Caco-2 (cell line): ENCODE data around the gene CCDC188. TPM values are rescaled to one million over a fixed set of nuclear protein-coding genes. Genes with fewer than 3 reads are reported as not detected.

ENCODE experiments used
- BruUV-seq: library from RNA; stranded (reverse); fragments of 400-500 nt; replicated peaks from 2 replicates; lab custom pipeline; 2021; lab: Mats Ljungman, UMichigan
- CTCF ChIA-PET: fragments of 300-600 bp; sonication (Branson Sonifier 250); formaldehyde crosslinking; loops from one replicate; lab custom pipeline; 2022; ENCODE audit warnings: antibody characterized with exemption; lab: Charles Lee
- POLR2A ChIA-PET: fragments of 300-600 bp; sonication (Branson Sonifier 250); formaldehyde crosslinking; loops from one replicate; lab custom pipeline; 2022; ENCODE audit warnings: antibody characterized with exemption; lab: Charles Lee
- DNase-seq, 2 experiments: peaks; one replicate each; pipeline versions ENCODE4 v3.0.0 to v3.0.0-alpha.2; 2020 to 2022
- H3K27me3 ChIP-seq: replicated peaks from 2 replicates; pipeline ENCODE4 v1.6.0; 2011; ENCODE audit warnings: low read length; ENCODE audit not compliant: control insufficient read depth, insufficient read depth
- H3K36me3 ChIP-seq: 2 replicates; pipeline ENCODE4 v1.5.1; 2011; ENCODE audit warnings: low read length; ENCODE audit not compliant: control insufficient read depth, insufficient read depth
- H3K4me1 ChIP-seq: fragments of 250-450 bp; sonication (Bioruptor Pico); 2 replicates; pipeline ENCODE4 v1.5.1; 2020; ENCODE audit warnings: mild to moderate bottlenecking
- H3K4me3 ChIP-seq: 2 replicates; pipeline ENCODE4 v1.5.1; 2011; ENCODE audit warnings: low read depth, mild to moderate bottlenecking, control low read depth, low read length
- H3K9me3 ChIP-seq: fragments of 250-450 bp; sonication (Bioruptor Pico); 2 replicates; pipeline ENCODE4 v1.5.1; 2020; ENCODE audit warnings: mild to moderate bottlenecking, moderate library complexity
- H3K27ac Mint-ChIP-seq: one replicate; pipeline ENCODE4 v1.8.0; 2022; ENCODE audit warnings: mixed read lengths; ENCODE audit not compliant: unreplicated experiment
- H3K27me3 Mint-ChIP-seq: one replicate; pipeline ENCODE4 v1.8.0; 2022; ENCODE audit warnings: mixed read lengths; ENCODE audit not compliant: insufficient read depth, unreplicated experiment
- H3K36me3 Mint-ChIP-seq: one replicate; pipeline ENCODE4 v1.8.0; 2022; ENCODE audit warnings: mild to moderate bottlenecking, mixed read lengths; ENCODE audit not compliant: insufficient read depth, unreplicated experiment
- H3K4me1 Mint-ChIP-seq: one replicate; pipeline ENCODE4 v1.8.0; 2022; ENCODE audit warnings: low read depth, mixed read lengths; ENCODE audit not compliant: unreplicated experiment
- H3K4me3 Mint-ChIP-seq: one replicate; pipeline ENCODE4 v1.8.0; 2022; ENCODE audit warnings: mild to moderate bottlenecking, moderate library complexity, mixed read lengths; ENCODE audit not compliant: unreplicated experiment
- H3K9me3 Mint-ChIP-seq: one replicate; pipeline ENCODE4 v1.8.0; 2022; ENCODE audit warnings: mixed read lengths; ENCODE audit not compliant: unreplicated experiment
- CTCF ChIP-seq, 2 experiments: fragments of 200-600 bp in 1 of 2; IDR thresholded peaks; 1 replicate in 1 of 2; 2 replicates in 1 of 2; pipeline versions ENCODE4 v1.5.1 to v1.8.0; 2011 to 2022; ENCODE audit warnings: antibody characterized with exemption in 1 of 2, control low read depth in 1 of 2, inconsistent platforms in 1 of 2, low read depth in 1 of 2, low read length in 1 of 2, mild to moderate bottlenecking in 1 of 2, moderate library complexity in 1 of 2; ENCODE audit not compliant: insufficient read depth in 1 of 2, severe bottlenecking in 1 of 2, unreplicated experiment in 1 of 2
- intact Hi-C: fragments of 100-400 bp; cut with micrococcal nuclease; formaldehyde crosslinking; loops from one replicate; pipeline ENCODE4 v1.10.0; 2022; ENCODE audit not compliant: unreplicated experiment
- total RNA-seq: library from RNA; stranded (reverse); gene quantifications from 2 replicates; pipeline ENCODE4 v1.2.3, GENCODE V29; 2022

Gene CCDC188
- total RNA-seq, 1 experiment from 2014 or later, result not detected

- no peaks in the 10 kb centered on the region for H3K4me1 Mint-ChIP-seq
- Histone ChIP-seq H3K4me1 (no peaks in the 10 kb centered on the region), H3K4me3 (no peak overlapping the region), H3K9me3 (no peaks in the 10 kb centered on the region), H3K36me3 (no peaks in the 10 kb centered on the region), H3K27me3 (no peaks in the 10 kb centered on the region)
- H3K9me3 Mint-ChIP-seq, result no peaks in the 10 kb centered on the region
- H3K27me3 Mint-ChIP-seq, result no peaks in the 10 kb centered on the region
- CTCF ChIA-PET, result interaction anchor here (0.7 kb wide), 2 partner anchors 72 to 484 kb away, joined by 4 read pairs; no protein-coding TSS in a partner anchor
- no TSS peak for BruUV-seq
- no peak for DNase-seq
- no peak for TF ChIP-seq CTCF (IDR thresholded peaks at IDR 0.05; ENCODE audit: insufficient read depth in 1 of 2, low read depth in 1 of 2, low read length in 1 of 2, severe bottlenecking in 1 of 2, unreplicated experiment in 1 of 2)
- intact Hi-C loops, result no loop called here
- no peak overlapping the region for H3K4me3 Mint-ChIP-seq
- H3K36me3 Mint-ChIP-seq, result no peaks in the 10 kb centered on the region
- POLR2A ChIA-PET, result no interaction called here
- peak overlapping the region; percentile 59 for H3K27ac Mint-ChIP-seq
These were observed 11.3 kb downstream of the CCDC188 start for GRCh38 chr22:20139391-20140106.

- Mint-ChIP-seq H3K4me1 (no peaks in the 10 kb centered on the region), H3K27ac (no peak overlapping the region), H3K4me3 (no peak overlapping the region), H3K9me3 (no peaks in the 10 kb centered on the region), H3K27me3 (no peaks in the 10 kb centered on the region), H3K36me3 (no peaks in the 10 kb centered on the region)
- H3K27me3 ChIP-seq, result no peaks in the 10 kb centered on the region
- intact Hi-C loops, result no loop called here
- no TSS peak for BruUV-seq
- POLR2A ChIA-PET, result no interaction called here
- H3K9me3 ChIP-seq, result no peaks in the 10 kb centered on the region
- CTCF ChIA-PET, result interaction anchor here (0.7 kb wide), 2 partner anchors 71 to 485 kb away, joined by 4 read pairs; no protein-coding TSS in a partner anchor
- no peaks in the 10 kb centered on the region for H3K36me3 ChIP-seq
- no peak for DNase-seq
- no peaks in the 10 kb centered on the region for H3K4me1 ChIP-seq
- no peak for TF ChIP-seq CTCF (IDR thresholded peaks at IDR 0.05; ENCODE audit: insufficient read depth in 1 of 2, low read depth in 1 of 2, low read length in 1 of 2, severe bottlenecking in 1 of 2, unreplicated experiment in 1 of 2)
- no peak overlapping the region for H3K4me3 ChIP-seq
These were observed 12.0 kb downstream of the CCDC188 start for GRCh38 chr22:20138868-20139267.

DNA sequence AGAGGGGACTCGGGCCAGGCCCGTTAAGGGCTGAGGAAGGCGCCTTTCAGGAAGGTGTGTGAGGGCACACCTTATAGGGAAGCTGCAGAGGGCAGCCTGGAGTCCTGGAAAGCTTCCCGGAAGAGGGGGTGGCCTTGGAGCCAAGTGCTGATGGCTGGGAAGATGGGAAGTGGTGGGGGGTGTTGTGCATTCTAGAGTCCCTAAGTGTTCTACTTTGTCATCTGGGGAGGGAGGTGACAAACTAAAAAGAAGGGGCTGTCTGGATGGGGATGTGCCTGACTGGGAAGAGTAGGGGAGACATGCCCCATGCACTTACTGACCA, 12.5 kb downstream of the CCDC188 start:
- BruUV-seq, result no TSS peak
- Histone ChIP-seq H3K9me3 (no peaks in the 10 kb centered on the region), H3K4me3 (no peak overlapping the region), H3K4me1 (no peaks in the 10 kb centered on the region), H3K36me3 (no peaks in the 10 kb centered on the region), H3K27me3 (no peaks in the 10 kb centered on the region)
- DNase-seq, result no peak
- no peaks in the 10 kb centered on the region for H3K36me3 Mint-ChIP-seq
- H3K9me3 Mint-ChIP-seq, result no peaks in the 10 kb centered on the region
- H3K4me3 Mint-ChIP-seq, result no peak overlapping the region
- H3K4me1 Mint-ChIP-seq, result no peaks in the 10 kb centered on the region
- intact Hi-C loops, result no loop called here
- ChIA-PET CTCF (no interaction called here), POLR2A (no interaction called here)
- no peak overlapping the region for H3K27ac Mint-ChIP-seq
- H3K27me3 Mint-ChIP-seq, result no peaks in the 10 kb centered on the region
- no peak for TF ChIP-seq CTCF (IDR thresholded peaks at IDR 0.05; ENCODE audit: insufficient read depth in 1 of 2, low read depth in 1 of 2, low read length in 1 of 2, severe bottlenecking in 1 of 2, unreplicated experiment in 1 of 2)
